Spleen (tissue), 11 donors: Measurements from ENCODE around the gene YAP1. TPM values are rescaled to one million over a fixed set of nuclear protein-coding genes. Genes with fewer than 3 reads are reported as not detected.

ENCODE experiments used
- DNase-seq: peaks from one replicate; pipeline ENCODE4 v3.0.0-alpha.2; 2020
- H3K27ac ChIP-seq, 8 donors: fragments of 200-600 bp; sonication (generic) in 7 of 8; 1 replicate in 4 of 8; 2 replicates in 4 of 8; pipeline versions ENCODE4 v1.5.0 to v1.8.0; 2016 to 2021; ENCODE audit warnings: inconsistent platforms in 4 of 8, mild to moderate bottlenecking in 4 of 8, moderate library complexity in 1 of 8
- H3K27me3 ChIP-seq, 7 donors: fragments of 200-600 bp; sonication (generic) in 6 of 7; replicated peaks in 1 of 7; 1 replicate in 4 of 7; 2 replicates in 3 of 7; pipeline versions ENCODE4 v1.5.0 to v1.8.0; 2016 to 2021; ENCODE audit warnings: inconsistent platforms in 3 of 7, mild to moderate bottlenecking in 1 of 7
- H3K36me3 ChIP-seq, 6 donors: fragments of 200-600 bp; sonication (generic) in 5 of 6; 1 replicate in 4 of 6; 2 replicates in 2 of 6; pipeline versions ENCODE4 v1.5.0 to v1.8.0; 2016 to 2021; ENCODE audit warnings: inconsistent platforms in 2 of 6
- H3K4me1 ChIP-seq, 6 donors: fragments of 200-600 bp; sonication (generic) in 5 of 6; 1 replicate in 3 of 6; 2 replicates in 3 of 6; pipeline versions ENCODE4 v1.5.0 to v1.8.0; 2016 to 2021; ENCODE audit warnings: inconsistent platforms in 3 of 6
- H3K4me3 ChIP-seq, 8 donors: fragments of 200-600 bp; sonication (generic) in 7 of 8; 1 replicate in 4 of 8; 2 replicates in 4 of 8; pipeline versions ENCODE4 v1.5.0 to v1.8.0; 2016 to 2021; ENCODE audit warnings: inconsistent platforms in 4 of 8, mild to moderate bottlenecking in 4 of 8, moderate library complexity in 2 of 8
- H3K9me3 ChIP-seq, 8 donors: fragments of 200-600 bp; sonication (generic) in 7 of 8; 1 replicate in 4 of 8; 2 replicates in 4 of 8; pipeline versions ENCODE4 v1.5.0 to v1.8.0; 2016 to 2021; ENCODE audit warnings: inconsistent platforms in 4 of 8
- CTCF ChIP-seq, 11 experiments: fragments of 200-600 bp in 7 of 11; fragments of 450-650 bp in 4 of 11; sonication (generic) in 4 of 11; IDR thresholded peaks in 8 of 11; conservative IDR thresholded peaks in 3 of 11; 1 replicate in 7 of 11; 2 replicates in 4 of 11; pipeline versions ENCODE4 v1.4.0 to v1.8.0; 2016 to 2021; ENCODE audit warnings: antibody characterized with exemption in 11 of 11, inconsistent platforms in 4 of 11, mild to moderate bottlenecking in 1 of 11
- POLR2A ChIP-seq, 3 donors: fragments of 450-650 bp; IDR thresholded peaks; one replicate each; pipeline ENCODE4 v1.5.1; 2017; ENCODE audit warnings: antibody characterized with exemption in 3 of 3, mild to moderate bottlenecking in 1 of 3
- POLR2AphosphoS5 ChIP-seq, 3 donors: sonication (generic); formaldehyde crosslinking; IDR thresholded peaks; one replicate each; pipeline ENCODE4 v1.5.1; 2017; ENCODE audit warnings: antibody characterized with exemption in 3 of 3
- WGBS, 5 donors: extraction: QIAGEN DNeasy Blood & Tissue Kit in 3 of 5; methylation state at CpG; one replicate each; pipeline versions ENCODE4 v1.1.5 to v1.1.7; 2013 to 2018; 5-methylcytosine and 5-hydroxymethylcytosine counted together
- intact Hi-C: fragments of 100-400 bp; cut with DNase I; formaldehyde crosslinking; loops from one replicate; pipeline ENCODE4 v1.15.0; 2023; ENCODE audit warnings: low total_unique reads
- polyA plus RNA-seq, 3 donors: library from polyadenylated mRNA; stranded (reverse); fragments of 200-250 nt; gene quantifications; one replicate each; pipeline ENCODE4 v1.2.1, GENCODE V29; 2013
- total RNA-seq, 7 donors: library from RNA; depleted of rRNA in 3 of 7; stranded (reverse); fragments of >200 nt in 3 of 7; fragmentation: NEBNext Ultra II Directional in 4 of 7; extraction: Animal tissue kit (Norgen Biotek cat#: 25700) in 4 of 7; gene quantifications; one replicate each; pipeline versions ENCODE4 v1.1.0 to v1.2.1, GENCODE V29; 2016 to 2021
- donor health status: healthy with polysubstance abuse.
- donor health status: DM: no; HTN: no; CAD: no; lungs with moderate emphysema.
- donor health status: DM: no; HTN: no; CAD: no.
- donor health status: Bipolar disorder and iron deficiency.
- donor health status: healthy.
- donor health status: DM: no; HTN: no; CAD: no.
- donor health status: DM: yes; HTN: yes; CAD: no.

The YAP1 gene
- total and polyA plus RNA-seq, 10 donors, result 4.9 to 37.3 (median 31.4) TPM

- TF ChIP-seq CTCF (IDR thresholded peaks at IDR 0.05 in 8 of 11, conservative IDR thresholded peaks at IDR 0.05 in 3 of 11), result no peak
- no peak for TF ChIP-seq POLR2A (IDR thresholded peaks at IDR 0.05)
- no peak for TF ChIP-seq POLR2AphosphoS5 (IDR thresholded peaks at IDR 0.05)
- Histone ChIP-seq H3K27ac (no peak overlapping the region), H3K36me3 (no peaks in the 10 kb centered on the region), H3K27me3 (no peaks in the 10 kb centered on the region), H3K4me1 (no peaks in the 10 kb centered on the region), H3K9me3 (no peaks in the 10 kb centered on the region), H3K4me3 (no peak overlapping the region)
- intact Hi-C loops, result no loop called here
- DNase-seq, result no peak
- WGBS, 5 donors, result 63 to 84% (median 75%) methylated on average over 3 of the region's 3 CpGs
Measured at GRCh38 chr11:102202972-102203371, 92.7 kb downstream of the YAP1 start.

GRCh38 chr11:102204174-102204573, 93.9 kb downstream of the YAP1 start:
- no peak overlapping the region for H3K4me3 ChIP-seq
- no peak for DNase-seq
- H3K9me3 ChIP-seq, result no peaks in the 10 kb centered on the region
- intact Hi-C loops, result no loop called here
- no peak overlapping the region for H3K27ac ChIP-seq
- H3K27me3 ChIP-seq, result no peaks in the 10 kb centered on the region
- H3K36me3 ChIP-seq, result no peaks in the 10 kb centered on the region
- WGBS, 5 donors, result 44 to 51% (median 46%) methylated on average over 2 of the region's 2 CpGs
- no peaks in the 10 kb centered on the region for H3K4me1 ChIP-seq
- no peak for TF ChIP-seq POLR2AphosphoS5 (IDR thresholded peaks at IDR 0.05)
- no peak for TF ChIP-seq CTCF (IDR thresholded peaks at IDR 0.05 in 8 of 11, conservative IDR thresholded peaks at IDR 0.05 in 3 of 11)

GRCh38 chr11:102205805-102206204, 95.6 kb downstream of the YAP1 start:
- Histone ChIP-seq H3K27me3 (no peaks in the 10 kb centered on the region), H3K9me3 (no peaks in the 10 kb centered on the region), H3K27ac (no peak overlapping the region), H3K4me1 (no peaks in the 10 kb centered on the region), H3K4me3 (no peak overlapping the region), H3K36me3 (no peaks in the 10 kb centered on the region)
- 73 to 89% (median 83%) methylated on average over 4 of the region's 4 CpGs for WGBS, 5 donors
- no peak for TF ChIP-seq POLR2AphosphoS5 (IDR thresholded peaks at IDR 0.05)
- TF ChIP-seq POLR2A (IDR thresholded peaks at IDR 0.05), result no peak
- no peak for TF ChIP-seq CTCF (IDR thresholded peaks at IDR 0.05 in 8 of 11, conservative IDR thresholded peaks at IDR 0.05 in 3 of 11)
- intact Hi-C loops, result no loop called here
- DNase-seq, result no peak

GRCh38 chr11:102208835-102209234, 98.6 kb downstream of the YAP1 start:
- no peaks in the 10 kb centered on the region for H3K4me1 ChIP-seq
- no peak for TF ChIP-seq POLR2AphosphoS5 (IDR thresholded peaks at IDR 0.05)
- no peak for TF ChIP-seq POLR2A (IDR thresholded peaks at IDR 0.05)
- TF ChIP-seq CTCF (IDR thresholded peaks at IDR 0.05 in 8 of 11, conservative IDR thresholded peaks at IDR 0.05 in 3 of 11), result no peak
- H3K27me3 ChIP-seq, result no peaks in the 10 kb centered on the region
- H3K9me3 ChIP-seq, result no peaks in the 10 kb centered on the region
- no peak overlapping the region for H3K27ac ChIP-seq
- H3K4me3 ChIP-seq, result no peak overlapping the region
- DNase-seq, result no peak
- intact Hi-C loops, result no loop called here
- no peaks in the 10 kb centered on the region for H3K36me3 ChIP-seq
- 80 to 92% (median 85%) methylated on average over 2 of the region's 2 CpGs for WGBS, 5 donors
